ENCODE measurements around the gene NCAN.
A peak's percentile ranks its signal among the peaks of the same experiment; 100 is the strongest.

NCAN gene

GRCh38 chr19:19179548-19180441 lies 32.0 kb upstream of the NCAN start:
- no peak overlapping the region for H3K4me3 ChIP-seq (ENCODE audit: insufficient read depth, low read length, poor library complexity, severe bottlenecking)
- H3K4me2 ChIP-seq (ENCODE audit: low read depth, low read length, poor library complexity, severe bottlenecking) = no peak overlapping the region
- no peaks in the 10 kb centered on the region for H3K36me3 ChIP-seq (ENCODE audit: low read length)
- H3K27ac ChIP-seq (ENCODE audit: low read depth, low read length) = no peak overlapping the region
- TF ChIP-seq, protein P1, sequence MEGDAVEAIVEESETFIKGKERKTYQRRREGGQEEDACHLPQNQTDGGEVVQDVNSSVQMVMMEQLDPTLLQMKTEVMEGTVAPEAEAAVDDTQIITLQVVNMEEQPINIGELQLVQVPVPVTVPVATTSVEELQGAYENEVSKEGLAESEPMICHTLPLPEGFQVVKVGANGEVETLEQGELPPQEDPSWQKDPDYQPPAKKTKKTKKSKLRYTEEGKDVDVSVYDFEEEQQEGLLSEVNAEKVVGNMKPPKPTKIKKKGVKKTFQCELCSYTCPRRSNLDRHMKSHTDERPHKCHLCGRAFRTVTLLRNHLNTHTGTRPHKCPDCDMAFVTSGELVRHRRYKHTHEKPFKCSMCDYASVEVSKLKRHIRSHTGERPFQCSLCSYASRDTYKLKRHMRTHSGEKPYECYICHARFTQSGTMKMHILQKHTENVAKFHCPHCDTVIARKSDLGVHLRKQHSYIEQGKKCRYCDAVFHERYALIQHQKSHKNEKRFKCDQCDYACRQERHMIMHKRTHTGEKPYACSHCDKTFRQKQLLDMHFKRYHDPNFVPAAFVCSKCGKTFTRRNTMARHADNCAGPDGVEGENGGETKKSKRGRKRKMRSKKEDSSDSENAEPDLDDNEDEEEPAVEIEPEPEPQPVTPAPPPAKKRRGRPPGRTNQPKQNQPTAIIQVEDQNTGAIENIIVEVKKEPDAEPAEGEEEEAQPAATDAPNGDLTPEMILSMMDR (IDR thresholded peaks at IDR 0.05; ENCODE audit: insufficient read depth, low read length, poor library complexity, severe bottlenecking) = no peak
- no peak for TF ChIP-seq EZH2phosphoT487 (conservative IDR thresholded peaks at IDR 0.05; ENCODE audit: low read length)
- no peaks in the 10 kb centered on the region for H3K79me2 ChIP-seq (ENCODE audit: insufficient read depth, low read length)
- no peaks in the 10 kb centered on the region for H3F3A ChIP-seq (ENCODE audit: insufficient read depth)
- no peak overlapping the region for H3K9ac ChIP-seq (ENCODE audit: low read length)
- H3K27me3 ChIP-seq (ENCODE audit: low read length) = no peaks in the 10 kb centered on the region
- H3K9me2 ChIP-seq (replicated peaks; ENCODE audit: insufficient read depth, low read length) = no peaks in the 10 kb centered on the region
- no peak overlapping the region for H2AFZ ChIP-seq (ENCODE audit: low read depth, low read length, severe bottlenecking)
- no peaks in the 10 kb centered on the region for H4K20me1 ChIP-seq (ENCODE audit: low read depth, low read length)
- no peaks in the 10 kb centered on the region for H3K9me3 ChIP-seq (ENCODE audit: insufficient read depth, low read length)

DNA sequence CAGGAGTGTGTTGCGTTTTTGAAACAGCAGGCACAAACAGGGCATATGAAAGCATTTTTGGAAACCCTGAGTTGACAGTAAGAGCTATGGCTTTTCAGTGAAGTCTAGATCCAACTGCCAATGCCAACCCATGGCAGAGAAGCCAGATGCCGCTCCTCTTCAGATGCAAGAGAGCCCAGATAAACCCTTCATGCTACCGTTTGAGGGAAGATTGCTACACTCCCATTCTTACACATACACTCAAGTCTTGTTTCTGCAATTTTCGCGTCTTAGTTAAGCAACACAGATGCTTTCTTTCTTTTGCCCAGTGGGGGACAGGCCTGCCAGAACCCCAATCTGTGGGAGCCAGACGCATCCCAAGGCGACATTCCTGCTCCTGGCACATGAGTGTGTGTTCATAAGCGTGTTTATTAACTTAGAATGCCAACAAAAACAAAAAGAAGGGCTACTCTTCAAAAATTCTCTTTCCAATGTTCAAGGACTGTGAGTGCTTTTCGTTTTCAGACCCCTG lies 30.2 kb upstream of the NCAN start:
- Histone ChIP-seq H3K9me2 (replicated peaks; ENCODE audit: insufficient read depth, low read length) (no peaks in the 10 kb centered on the region), H3K4me2 (ENCODE audit: low read depth, low read length, poor library complexity, severe bottlenecking) (no peak overlapping the region), H3K9me3 (ENCODE audit: insufficient read depth, low read length) (no peaks in the 10 kb centered on the region), H2AFZ (ENCODE audit: low read depth, low read length, severe bottlenecking) (no peak overlapping the region), H3K79me2 (ENCODE audit: insufficient read depth, low read length) (no peaks in the 10 kb centered on the region), H3K4me3 (ENCODE audit: insufficient read depth, low read length, poor library complexity, severe bottlenecking) (no peak overlapping the region), H3K36me3 (ENCODE audit: low read length) (no peaks in the 10 kb centered on the region), H3K27ac (ENCODE audit: low read depth, low read length) (no peak overlapping the region), H3F3A (ENCODE audit: insufficient read depth) (no peaks in the 10 kb centered on the region), H3K9ac (ENCODE audit: low read length) (no peak overlapping the region), H3K27me3 (ENCODE audit: low read length) (no peaks in the 10 kb centered on the region), H4K20me1 (ENCODE audit: low read depth, low read length) (no peaks in the 10 kb centered on the region)
- TF ChIP-seq EZH2phosphoT487 (conservative IDR thresholded peaks at IDR 0.05; ENCODE audit: low read length) = no peak
- TF ChIP-seq, protein P1 (IDR thresholded peaks at IDR 0.05; ENCODE audit: insufficient read depth, low read length, poor library complexity, severe bottlenecking) = no peak

DNA sequence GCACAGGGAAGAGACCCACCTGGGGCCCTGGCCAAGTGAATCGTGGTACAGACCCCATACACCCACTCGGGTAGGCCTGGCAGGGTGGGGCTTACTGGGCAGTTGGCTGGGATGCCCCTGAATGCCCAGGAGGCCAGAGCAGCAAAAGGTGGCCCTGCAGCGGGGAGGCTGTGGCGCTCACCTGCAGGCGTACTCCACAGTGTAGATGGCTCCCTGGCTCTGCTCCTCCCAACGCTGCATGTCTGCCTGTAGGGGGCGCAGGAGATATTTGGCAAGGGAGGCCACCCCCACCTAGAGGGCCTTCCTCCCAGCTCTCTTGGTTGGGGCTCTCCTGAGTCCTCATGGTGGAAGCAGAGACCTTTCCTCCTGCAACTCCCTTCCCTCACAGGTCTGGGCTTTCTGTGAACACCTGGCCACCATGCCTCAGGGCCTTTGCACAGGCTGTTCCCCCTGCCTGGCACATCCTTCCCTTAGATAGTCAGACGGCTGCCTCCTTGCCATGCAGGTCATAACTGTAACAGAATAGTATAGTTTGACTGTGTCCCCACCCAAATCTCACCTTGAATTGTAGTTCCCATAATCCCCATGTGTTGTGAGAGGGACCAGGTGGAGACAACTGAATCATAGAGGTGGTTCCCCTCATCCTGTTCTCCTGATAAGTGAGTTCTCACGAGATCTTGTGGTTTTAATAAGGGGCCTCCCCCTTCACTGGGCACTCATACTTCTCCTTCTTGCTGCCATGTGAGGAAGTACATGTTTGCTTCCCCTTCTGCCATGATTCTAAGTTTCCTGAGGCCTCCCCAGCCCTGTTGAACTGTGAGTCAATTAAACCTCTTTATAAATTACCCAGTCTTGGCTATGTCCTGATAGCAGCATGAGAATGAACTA lies 25.7 kb upstream of the NCAN start:
- no peak overlapping the region for H3K27ac ChIP-seq (ENCODE audit: low read depth, low read length)
- H3K9ac ChIP-seq (ENCODE audit: low read length) = no peak overlapping the region
- H3K9me3 ChIP-seq (ENCODE audit: insufficient read depth, low read length) = no peaks in the 10 kb centered on the region
- H3K4me3 ChIP-seq (ENCODE audit: insufficient read depth, low read length, poor library complexity, severe bottlenecking) = no peak overlapping the region
- no peak for TF ChIP-seq EZH2phosphoT487 (conservative IDR thresholded peaks at IDR 0.05; ENCODE audit: low read length)
- TF ChIP-seq, protein P1 (IDR thresholded peaks at IDR 0.05; ENCODE audit: insufficient read depth, low read length, poor library complexity, severe bottlenecking) = peak; percentile 71
- no peaks in the 10 kb centered on the region for H3F3A ChIP-seq (ENCODE audit: insufficient read depth)
- no peak overlapping the region for H2AFZ ChIP-seq (ENCODE audit: low read depth, low read length, severe bottlenecking)
- H4K20me1 ChIP-seq (ENCODE audit: low read depth, low read length) = no peaks in the 10 kb centered on the region
- peaks cover 18% of the 10 kb centered on the region for H3K79me2 ChIP-seq (ENCODE audit: insufficient read depth, low read length)
- no peaks in the 10 kb centered on the region for H3K9me2 ChIP-seq (replicated peaks; ENCODE audit: insufficient read depth, low read length)
- H3K36me3 ChIP-seq (ENCODE audit: low read length) = no peaks in the 10 kb centered on the region
- no peaks in the 10 kb centered on the region for H3K27me3 ChIP-seq (ENCODE audit: low read length)
- no peak overlapping the region for H3K4me2 ChIP-seq (ENCODE audit: low read depth, low read length, poor library complexity, severe bottlenecking)
